Astrocyte (in vitro differentiated cells and primary cell): ENCODE measurements around the gene KRTAP5-8. TPM values are rescaled to one million over a fixed set of nuclear protein-coding genes. Genes with fewer than 3 reads are reported as not detected.

Source experiments
- DNase-seq: peaks from one replicate; pipeline ENCODE4 v3.0.0-alpha.2; 2010; ENCODE audit warnings: low read depth
- FAIRE-seq: peaks from 2 replicates; lab custom pipeline; 2011; peaks lifted over from hg19 to GRCh38; lab: Jason Lieb, UNC
- H2AFZ ChIP-seq: 2 replicates; pipeline ENCODE4 v1.6.0; 2012; ENCODE audit warnings: low read depth, low read length, inconsistent platforms
- H3K27ac ChIP-seq: 2 replicates; pipeline ENCODE4 v1.5.1; 2011; ENCODE audit warnings: low read depth, low read length, inconsistent platforms
- H3K27me3 ChIP-seq: 2 replicates; pipeline ENCODE4 v1.6.0; 2011; ENCODE audit warnings: low read length, inconsistent platforms; ENCODE audit not compliant: insufficient read depth
- H3K36me3 ChIP-seq: 2 replicates; pipeline ENCODE4 v1.5.1; 2011; ENCODE audit warnings: low read length, inconsistent platforms; ENCODE audit not compliant: insufficient read depth
- H3K4me1 ChIP-seq: 2 replicates; pipeline ENCODE4 v1.5.1; 2011; ENCODE audit warnings: low read length, inconsistent platforms; ENCODE audit not compliant: insufficient read depth
- H3K4me2 ChIP-seq: 2 replicates; pipeline ENCODE4 v1.6.0; 2012; ENCODE audit warnings: low read length, inconsistent platforms
- H3K4me3 ChIP-seq: 2 replicates; pipeline ENCODE4 v1.5.1; 2011; ENCODE audit warnings: low read depth, mild to moderate bottlenecking, low read length, inconsistent platforms; ENCODE audit not compliant: insufficient read depth
- H3K79me2 ChIP-seq: 2 replicates; pipeline ENCODE4 v1.6.0; 2012; ENCODE audit warnings: mild to moderate bottlenecking, low read length, inconsistent platforms; ENCODE audit not compliant: insufficient read depth
- H3K9ac ChIP-seq: 2 replicates; pipeline ENCODE4 v1.6.0; 2012; ENCODE audit warnings: mild to moderate bottlenecking, low read length, inconsistent platforms
- H3K9me3 ChIP-seq: 2 replicates; pipeline ENCODE4 v1.5.1; 2012; ENCODE audit warnings: low read depth, mild to moderate bottlenecking, low read length, inconsistent platforms; ENCODE audit not compliant: insufficient read depth
- H4K20me1 ChIP-seq: 2 replicates; pipeline ENCODE4 v1.6.0; 2012; ENCODE audit warnings: low read length, inconsistent platforms; ENCODE audit not compliant: insufficient read depth
- H3K27ac Mint-ChIP-seq: one replicate; pipeline ENCODE4 v1.8.0; 2021; ENCODE audit warnings: mild to moderate bottlenecking, mixed read lengths; ENCODE audit not compliant: unreplicated experiment
- H3K27me3 Mint-ChIP-seq: one replicate; pipeline ENCODE4 v1.8.0; 2021; ENCODE audit warnings: low read depth, mixed read lengths; ENCODE audit not compliant: unreplicated experiment
- H3K36me3 Mint-ChIP-seq: one replicate; pipeline ENCODE4 v1.8.0; 2021; ENCODE audit warnings: low read depth, mixed read lengths; ENCODE audit not compliant: unreplicated experiment
- H3K4me1 Mint-ChIP-seq: one replicate; pipeline ENCODE4 v1.8.0; 2021; ENCODE audit warnings: low read depth, mixed read lengths; ENCODE audit not compliant: unreplicated experiment
- H3K4me3 Mint-ChIP-seq: one replicate; pipeline ENCODE4 v1.8.0; 2021; ENCODE audit warnings: mild to moderate bottlenecking, moderate library complexity, mixed read lengths; ENCODE audit not compliant: unreplicated experiment
- H3K9me3 Mint-ChIP-seq: one replicate; pipeline ENCODE4 v1.8.0; 2021; ENCODE audit warnings: mild to moderate bottlenecking, mixed read lengths; ENCODE audit not compliant: unreplicated experiment
- EZH2 ChIP-seq: IDR thresholded peaks from 2 replicates; pipeline ENCODE4 v1.6.1; 2012; ENCODE audit warnings: mild to moderate bottlenecking, low read length, inconsistent platforms; ENCODE audit not compliant: insufficient read depth
- total RNA-seq: library from RNA; stranded (reverse); gene quantifications from 2 replicates; pipeline ENCODE4 v1.2.1, GENCODE V29; 2021
- TF ChIP-seq, protein P1 (sequence below): IDR thresholded peaks from 2 replicates; pipeline ENCODE4 v1.5.1; 2011; ENCODE audit warnings: low read depth, mild to moderate bottlenecking, inconsistent platforms, low read length, moderate library complexity; ENCODE audit not compliant: insufficient read depth

The KRTAP5-8 gene
- total RNA-seq, 1 donor from 2014 or later: not detected

DNA sequence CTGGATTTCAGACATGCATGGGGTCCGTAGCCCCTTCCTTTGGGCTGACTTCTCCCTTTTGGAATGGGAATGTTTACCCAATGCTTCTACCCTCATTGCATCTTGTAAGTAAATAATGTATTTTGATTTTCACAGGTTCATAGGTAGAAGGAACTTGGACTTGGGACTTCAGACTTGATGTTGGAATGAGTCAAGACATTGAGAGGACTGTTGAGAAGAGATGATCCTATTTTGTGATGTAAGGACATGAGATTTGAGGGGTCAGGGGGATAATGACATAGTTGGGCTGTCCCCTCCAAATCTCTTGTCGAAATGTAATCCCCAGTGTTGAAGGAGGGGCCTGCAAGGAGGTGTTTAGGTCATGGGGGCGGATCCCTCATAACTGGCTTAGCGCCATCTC lies 26.6 kb downstream of the KRTAP5-8 start:
- Histone ChIP-seq H3K36me3 (no peaks in the 10 kb centered on the region), H4K20me1 (no peaks in the 10 kb centered on the region), H3K4me2 (no peak overlapping the region), H3K9ac (no peak overlapping the region), H3K4me3 (no peak overlapping the region), H3K9me3 (no peaks in the 10 kb centered on the region), H3K4me1 (no peaks in the 10 kb centered on the region), H3K27ac (no peak overlapping the region), H2AFZ (no peak overlapping the region), H3K27me3 (peaks cover 2% of the 10 kb centered on the region), H3K79me2 (no peaks in the 10 kb centered on the region)
- Mint-ChIP-seq H3K4me1 (no peaks in the 10 kb centered on the region), H3K27ac (no peak overlapping the region), H3K4me3 (no peak overlapping the region), H3K36me3 (no peaks in the 10 kb centered on the region), H3K9me3 (peaks cover 2% of the 10 kb centered on the region), H3K27me3 (peaks cover 55% of the 10 kb centered on the region)
- no peak for TF ChIP-seq EZH2
- TF ChIP-seq, protein P1, sequence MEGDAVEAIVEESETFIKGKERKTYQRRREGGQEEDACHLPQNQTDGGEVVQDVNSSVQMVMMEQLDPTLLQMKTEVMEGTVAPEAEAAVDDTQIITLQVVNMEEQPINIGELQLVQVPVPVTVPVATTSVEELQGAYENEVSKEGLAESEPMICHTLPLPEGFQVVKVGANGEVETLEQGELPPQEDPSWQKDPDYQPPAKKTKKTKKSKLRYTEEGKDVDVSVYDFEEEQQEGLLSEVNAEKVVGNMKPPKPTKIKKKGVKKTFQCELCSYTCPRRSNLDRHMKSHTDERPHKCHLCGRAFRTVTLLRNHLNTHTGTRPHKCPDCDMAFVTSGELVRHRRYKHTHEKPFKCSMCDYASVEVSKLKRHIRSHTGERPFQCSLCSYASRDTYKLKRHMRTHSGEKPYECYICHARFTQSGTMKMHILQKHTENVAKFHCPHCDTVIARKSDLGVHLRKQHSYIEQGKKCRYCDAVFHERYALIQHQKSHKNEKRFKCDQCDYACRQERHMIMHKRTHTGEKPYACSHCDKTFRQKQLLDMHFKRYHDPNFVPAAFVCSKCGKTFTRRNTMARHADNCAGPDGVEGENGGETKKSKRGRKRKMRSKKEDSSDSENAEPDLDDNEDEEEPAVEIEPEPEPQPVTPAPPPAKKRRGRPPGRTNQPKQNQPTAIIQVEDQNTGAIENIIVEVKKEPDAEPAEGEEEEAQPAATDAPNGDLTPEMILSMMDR: no peak
- FAIRE-seq: no peak
- DNase-seq: no peak

DNA sequence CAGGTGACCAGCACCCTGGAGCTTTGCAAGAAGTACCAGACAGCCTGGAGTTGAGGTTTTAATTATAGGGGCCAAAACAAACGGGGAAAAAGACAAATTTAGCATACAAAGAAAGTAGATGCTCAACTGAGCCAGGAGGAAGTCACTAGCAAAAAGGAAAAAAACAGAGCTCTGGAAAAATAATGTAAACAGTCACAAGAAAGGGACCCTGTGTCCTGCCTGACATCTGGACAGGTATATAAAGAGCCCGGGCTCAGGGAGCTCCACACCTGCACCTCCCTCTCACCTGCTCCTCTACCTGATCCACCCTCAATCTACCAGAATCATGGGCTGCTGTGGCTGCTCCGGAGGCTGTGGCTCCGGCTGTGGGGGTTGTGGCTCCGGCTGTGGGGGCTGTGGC lies 27.4 kb downstream of the KRTAP5-8 start, which contains the start of gene KRTAP5-10:
Gene KRTAP5-10, plus strand, starts transcription at position 301 of the 400 bp plus-strand sequence. Its CDS starts 25 bp downstream, at position 326.
- no peak for FAIRE-seq
- no peak within 1 kb of the TSS for H3K27ac Mint-ChIP-seq
- Histone ChIP-seq H3K4me2 (no peak within 1 kb of the TSS), H3K4me3 (no peak within 1 kb of the TSS), H3K27me3 (peaks cover 2% of the 10 kb centered on the region), H3K79me2 (no peaks in the 10 kb centered on the region), H2AFZ (no peak within 1 kb of the TSS), H3K9me3 (no peaks in the 10 kb centered on the region), H3K4me1 (no peaks in the 10 kb centered on the region), H3K9ac (no peak within 1 kb of the TSS), H3K36me3 (no peaks in the 10 kb centered on the region), H4K20me1 (no peaks in the 10 kb centered on the region), H3K27ac (no peak within 1 kb of the TSS)
- peaks cover 58% of the 10 kb centered on the region for H3K27me3 Mint-ChIP-seq
- no peak for DNase-seq
- H3K9me3 Mint-ChIP-seq: peaks cover 2% of the 10 kb centered on the region
- H3K4me1 Mint-ChIP-seq: no peaks in the 10 kb centered on the region
- TF ChIP-seq, protein P1: no peak
- TF ChIP-seq EZH2: no peak
- H3K36me3 Mint-ChIP-seq: no peaks in the 10 kb centered on the region
- H3K4me3 Mint-ChIP-seq: no peak within 1 kb of the TSS

DNA sequence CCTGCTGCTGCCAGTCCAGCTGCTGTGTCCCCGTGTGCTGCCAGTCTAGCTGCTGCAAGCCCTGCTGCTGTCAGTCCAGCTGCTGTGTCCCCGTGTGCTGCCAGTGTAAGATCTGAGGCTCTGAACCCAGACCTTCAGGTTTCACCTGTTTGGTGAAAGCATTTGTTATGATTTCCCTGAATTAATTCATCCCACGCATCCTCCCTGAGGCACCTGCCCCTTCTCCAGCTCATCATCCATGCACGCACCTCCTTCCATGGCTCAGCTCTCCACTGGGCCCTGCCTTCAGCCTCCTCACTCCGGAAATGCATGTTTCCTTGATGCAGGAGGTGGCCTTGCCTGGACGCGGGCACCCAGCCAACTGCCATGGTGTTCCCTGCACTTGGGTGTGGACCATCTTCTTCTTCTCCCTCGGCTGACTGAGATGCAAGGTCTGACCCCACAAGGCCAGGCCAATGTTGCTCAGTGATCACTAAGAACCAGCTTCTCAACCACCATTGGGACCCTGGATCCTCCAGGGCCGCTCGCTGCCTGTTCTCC lies 28.3 kb downstream of the KRTAP5-8 start:
- no peak for DNase-seq

More for the DNA sequence above, 28.3 kb downstream of the KRTAP5-8 start:
- Histone ChIP-seq H3K4me2 (no peak overlapping the region), H3K4me3 (no peak overlapping the region), H2AFZ (no peak overlapping the region), H3K79me2 (no peaks in the 10 kb centered on the region), H3K9ac (no peak overlapping the region), H3K27me3 (peaks cover 2% of the 10 kb centered on the region), H3K9me3 (no peaks in the 10 kb centered on the region), H3K36me3 (no peaks in the 10 kb centered on the region), H3K27ac (no peak overlapping the region), H4K20me1 (no peaks in the 10 kb centered on the region), H3K4me1 (no peaks in the 10 kb centered on the region)
- H3K9me3 Mint-ChIP-seq: peaks cover 4% of the 10 kb centered on the region
- TF ChIP-seq, protein P1: no peak
- TF ChIP-seq EZH2: no peak
- no peak overlapping the region for H3K4me3 Mint-ChIP-seq
- H3K27ac Mint-ChIP-seq: no peak overlapping the region
- FAIRE-seq: no peak
- peaks cover 60% of the 10 kb centered on the region for H3K27me3 Mint-ChIP-seq
- H3K36me3 Mint-ChIP-seq: no peaks in the 10 kb centered on the region
- no peaks in the 10 kb centered on the region for H3K4me1 Mint-ChIP-seq
